Activated naive CD4-positive, alpha-beta T cell treated with Interleukin-2 at 50 U/mL for 16 hours (primary cell): ENCODE measurements around the gene CEACAM21.
A peak's percentile ranks its signal among the peaks of the same experiment; 100 is the strongest.

Experiments
- DNase-seq: peaks from one replicate; pipeline ENCODE4 v3.0.0-alpha.2; 2020

The CEACAM21 gene

DNA sequence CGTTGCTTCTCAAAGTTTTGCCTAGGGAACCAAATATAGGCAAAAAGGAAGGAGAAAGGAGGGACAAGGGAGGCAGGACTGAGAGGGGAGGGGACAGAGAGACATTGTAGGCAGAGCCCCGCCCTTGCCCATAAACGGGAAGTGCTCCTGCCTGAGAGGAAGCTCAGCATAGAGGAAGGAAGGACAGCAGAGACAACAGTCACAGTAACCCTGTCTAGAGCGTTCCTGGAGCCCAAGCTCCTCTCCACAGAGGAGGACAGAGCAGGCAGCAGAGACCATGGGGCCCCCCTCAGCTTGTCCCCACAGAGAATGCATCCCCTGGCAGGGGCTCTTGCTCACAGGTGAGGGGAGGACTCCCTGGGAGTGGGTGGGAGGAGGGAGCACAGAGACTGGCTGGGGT lies at the start of gene CEACAM21:
CEACAM21 (plus strand) TSS at position 169 of the 400 bp plus-strand sequence; CDS start at position 278, 109 bp downstream.
- DNase-seq: peak; percentile 49

DNA sequence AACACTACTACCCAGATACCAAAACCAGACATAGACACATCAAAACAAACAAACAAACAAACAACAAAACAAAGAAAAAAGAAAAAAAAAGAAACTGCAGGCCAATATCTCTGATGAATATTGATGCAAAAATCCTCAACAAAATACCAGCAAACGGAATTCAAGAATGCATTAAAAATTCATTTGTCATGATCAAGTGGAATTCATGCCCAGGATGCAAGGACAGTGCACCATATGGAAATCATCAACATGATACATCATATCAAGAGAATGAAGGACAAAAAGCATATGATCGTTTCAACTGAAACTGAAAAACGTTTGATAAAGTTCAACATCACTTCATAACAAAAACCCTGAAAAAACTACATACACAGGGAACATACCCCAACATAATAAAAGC lies 48.9 kb upstream of the CEACAM21 start:
- no peak for DNase-seq

DNA sequence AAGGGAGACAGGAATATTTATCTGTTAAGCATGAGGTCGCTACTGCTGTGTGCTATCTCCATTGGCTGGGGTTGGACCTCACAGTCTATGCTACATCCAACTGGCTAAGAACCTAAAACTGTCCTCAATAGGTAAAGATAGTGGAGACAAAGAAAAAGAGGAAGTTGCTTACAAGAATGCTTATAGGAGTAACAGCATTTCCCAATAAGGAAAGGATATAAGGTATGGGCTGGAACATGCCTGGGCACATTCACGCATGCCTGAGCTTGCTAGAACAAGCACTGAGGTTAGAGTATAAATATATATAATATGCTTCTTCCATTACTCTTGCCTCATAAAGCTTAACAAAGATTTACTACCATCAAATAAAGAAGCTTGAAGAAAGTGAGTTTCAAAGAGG lies 47.9 kb upstream of the CEACAM21 start:
- no peak for DNase-seq

DNA sequence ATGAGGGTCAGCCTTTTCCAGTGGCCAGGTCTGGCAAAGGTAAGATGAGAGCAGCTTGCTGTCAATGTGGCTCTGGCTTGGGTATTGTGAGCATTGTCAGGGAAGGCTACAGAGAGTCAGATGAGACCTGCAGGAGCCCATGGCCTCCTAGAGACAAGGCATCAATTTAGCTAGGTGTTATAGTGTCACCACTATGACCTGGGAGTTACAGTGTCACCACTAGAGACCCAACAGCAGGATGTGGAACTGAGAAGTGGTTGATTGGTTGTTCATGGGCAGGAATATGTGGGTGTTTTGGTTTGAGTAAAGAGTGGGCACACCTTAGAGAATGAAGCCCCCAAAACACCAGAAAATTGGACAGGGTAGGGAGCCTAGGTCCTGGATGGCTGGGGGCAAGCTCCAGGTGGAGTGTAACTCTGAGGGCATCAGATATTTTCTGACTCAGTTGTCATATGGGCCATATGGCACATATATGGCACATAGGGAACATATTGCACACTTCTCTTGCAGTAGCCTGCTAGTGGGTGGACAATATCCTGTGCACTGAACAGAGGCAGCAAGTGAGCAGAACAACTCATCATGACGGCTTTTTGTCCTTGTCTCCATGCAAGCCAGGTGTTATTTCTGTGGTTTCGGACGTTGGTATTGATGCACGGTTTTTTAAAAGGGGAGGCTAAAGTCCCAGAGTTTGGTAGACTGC lies 46.3 kb upstream of the CEACAM21 start:
- DNase-seq: no peak

DNA sequence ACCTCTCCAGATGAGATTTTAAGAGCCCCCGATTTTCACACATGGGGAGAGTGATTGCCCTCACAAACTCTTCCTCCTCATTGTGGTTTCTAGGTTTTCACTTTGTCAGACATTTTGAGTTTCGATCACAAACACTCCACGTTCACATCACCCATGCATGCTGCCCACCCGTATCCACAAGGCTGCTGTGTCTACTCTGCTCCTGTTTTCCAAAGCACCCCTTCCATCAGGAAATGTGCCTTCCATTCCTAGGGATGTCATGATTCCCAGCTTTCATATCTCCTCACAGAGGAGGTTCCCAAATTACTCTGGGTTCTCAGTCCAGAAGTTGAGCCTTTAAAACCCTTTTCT lies 45.8 kb upstream of the CEACAM21 start:
- no peak for DNase-seq

DNA sequence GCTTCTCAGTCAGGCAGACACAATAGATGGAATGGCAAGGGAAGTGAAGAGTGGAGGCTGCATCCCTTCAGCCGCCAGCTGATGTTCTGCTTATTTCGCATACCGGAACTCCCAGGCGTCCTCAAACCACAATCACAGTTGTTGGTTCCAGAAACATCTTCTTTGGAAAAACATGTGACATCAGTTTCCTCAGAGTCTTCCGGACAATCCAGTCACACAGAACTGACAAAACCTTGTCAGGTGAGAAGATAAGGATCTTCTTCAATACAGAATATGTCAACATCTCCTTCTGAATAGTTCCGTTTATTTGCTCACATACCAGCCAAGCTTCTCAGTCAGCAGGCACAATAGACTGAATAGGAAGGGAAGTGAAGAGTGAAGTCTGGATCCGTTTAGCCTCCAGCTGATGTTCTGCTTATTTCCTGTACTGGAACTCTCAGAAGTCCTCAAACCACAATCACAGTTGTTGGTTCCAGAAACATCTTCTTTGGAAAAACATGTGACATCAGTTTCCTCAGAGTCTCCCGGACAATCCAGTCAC lies 45.1 kb upstream of the CEACAM21 start:
- DNase-seq: no peak

DNA sequence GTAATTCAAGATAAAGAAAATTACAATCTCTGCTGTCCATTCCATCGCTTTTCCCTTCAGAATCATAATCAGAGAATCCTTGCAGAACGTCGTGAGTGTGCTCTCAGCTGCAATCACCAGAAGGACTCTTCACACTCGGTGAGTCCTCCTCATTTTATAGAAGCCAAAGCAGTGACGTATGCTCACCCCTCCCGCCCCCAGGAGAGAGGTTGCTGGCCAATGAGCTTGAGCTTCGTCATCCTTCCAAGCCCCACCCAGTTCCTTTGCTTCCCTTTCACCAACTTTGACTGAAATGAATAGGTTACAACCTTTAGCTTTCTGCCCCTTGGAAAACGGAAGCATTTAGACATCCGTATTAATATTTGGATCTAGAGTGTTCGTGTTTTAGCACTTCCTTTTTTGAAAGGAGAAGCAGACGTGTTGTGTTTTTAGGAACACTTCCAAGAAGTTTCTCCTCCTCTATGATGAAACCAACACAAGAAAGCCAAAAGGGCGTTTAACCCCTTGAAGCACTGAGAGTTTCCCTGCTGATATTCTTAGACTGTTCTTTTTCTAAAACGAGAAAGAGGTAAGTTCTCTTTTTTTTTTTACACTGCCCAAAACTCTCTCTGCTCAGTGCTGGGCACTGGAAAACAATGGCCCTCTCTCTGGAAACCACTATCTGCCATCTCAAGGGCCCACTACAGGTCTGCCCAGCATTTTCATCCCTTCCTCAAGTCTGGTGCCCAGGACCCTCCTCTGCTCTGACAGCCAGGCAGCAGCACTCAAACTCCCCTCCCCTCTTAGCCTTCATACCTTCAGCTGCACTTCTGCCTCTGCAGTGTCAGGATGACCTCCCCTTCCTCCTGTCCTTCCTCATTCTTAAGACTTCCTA lies 44.3 kb upstream of the CEACAM21 start:
- DNase-seq: peak; percentile 82

DNA sequence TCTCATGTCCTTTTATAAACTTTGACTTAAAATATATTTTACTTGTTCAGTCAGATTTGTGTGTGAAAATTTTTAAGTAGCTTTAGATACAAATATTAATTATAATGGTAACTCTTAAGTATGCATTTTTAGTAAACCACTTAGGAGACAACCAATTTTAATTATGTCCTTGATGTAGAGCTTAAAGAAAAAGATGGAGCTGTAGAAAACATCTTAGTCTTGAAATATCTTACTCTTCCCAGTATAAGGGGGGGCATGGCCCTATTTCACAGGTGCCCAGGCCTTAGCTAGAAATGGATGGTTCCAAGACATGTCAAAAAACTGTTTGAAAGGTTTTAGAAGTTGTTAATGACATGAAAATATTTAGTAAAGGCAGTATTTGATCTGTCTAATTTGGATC lies 43.4 kb upstream of the CEACAM21 start:
- no peak for DNase-seq

DNA sequence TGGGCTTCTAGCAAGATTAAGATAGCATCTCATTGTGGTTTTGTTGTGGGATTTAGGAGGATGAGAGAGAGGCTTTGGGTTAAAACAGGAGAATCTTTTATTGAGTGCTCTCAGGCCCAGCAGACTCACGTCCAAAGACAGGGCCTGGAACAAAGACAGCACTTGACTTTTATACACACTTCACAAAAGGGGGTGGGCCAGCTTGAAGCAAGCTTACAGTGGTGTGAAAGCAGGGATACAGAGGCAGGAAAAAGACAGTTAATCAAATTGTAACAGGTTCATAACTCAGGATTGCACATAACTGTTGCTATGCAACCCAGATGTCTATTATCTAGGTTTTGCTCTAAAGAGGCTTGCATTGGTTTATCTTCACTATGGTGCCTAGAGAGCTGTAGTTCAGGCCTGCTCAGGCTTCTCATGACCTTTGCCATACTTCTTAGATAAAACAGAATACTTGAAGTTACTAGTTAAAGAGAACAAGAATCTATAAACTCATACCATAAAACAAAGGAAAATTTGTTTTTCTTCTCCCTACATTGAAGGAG lies 42.2 kb upstream of the CEACAM21 start:
- no peak for DNase-seq

DNA sequence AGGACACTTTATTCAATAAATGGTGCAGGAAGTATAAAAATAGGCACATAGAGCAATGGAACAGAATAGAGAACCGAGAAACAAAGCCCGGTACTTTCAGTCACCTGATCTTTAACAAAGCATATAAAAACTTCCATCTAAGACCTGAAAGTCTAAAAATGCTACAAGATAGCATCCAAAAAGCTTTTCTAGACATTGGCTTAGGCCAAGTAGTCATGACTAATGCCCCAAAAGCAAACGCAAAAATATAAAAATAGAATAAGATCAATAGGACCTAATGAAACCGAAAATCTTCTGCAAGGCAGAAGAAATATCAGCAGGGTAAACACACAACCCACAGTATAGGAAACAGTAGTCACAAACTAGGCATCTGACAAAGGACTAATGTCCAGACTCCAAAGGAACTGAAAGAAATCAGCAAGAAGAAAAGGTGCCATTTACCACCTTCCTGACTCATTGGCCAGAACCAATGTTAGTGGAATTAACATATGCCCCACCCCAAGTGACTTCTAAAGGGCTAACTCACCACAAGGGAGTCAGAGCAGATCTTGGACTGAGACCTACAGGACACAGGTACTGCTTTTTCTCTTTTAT lies 40.8 kb upstream of the CEACAM21 start:
- DNase-seq: no peak

DNA sequence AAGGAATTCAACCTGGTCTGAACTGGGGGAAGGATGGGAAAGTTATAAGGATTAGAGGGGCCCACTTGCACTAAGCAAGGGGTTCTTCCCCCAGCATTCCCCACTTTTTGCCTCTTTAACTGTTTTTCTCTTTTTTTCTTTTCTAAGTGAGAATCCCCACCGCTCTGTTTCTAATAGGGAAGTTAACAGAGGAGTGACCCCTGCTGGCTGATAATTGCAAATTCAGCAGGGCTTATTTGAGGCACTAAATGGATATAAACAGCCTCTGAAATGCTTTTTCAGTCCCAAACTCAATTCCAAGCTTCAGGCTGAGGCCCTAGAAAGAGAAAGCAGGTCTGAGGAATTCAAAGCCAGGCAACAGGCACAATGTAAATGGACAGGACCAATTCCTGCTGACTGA lies 38.2 kb upstream of the CEACAM21 start:
- no peak for DNase-seq

DNA sequence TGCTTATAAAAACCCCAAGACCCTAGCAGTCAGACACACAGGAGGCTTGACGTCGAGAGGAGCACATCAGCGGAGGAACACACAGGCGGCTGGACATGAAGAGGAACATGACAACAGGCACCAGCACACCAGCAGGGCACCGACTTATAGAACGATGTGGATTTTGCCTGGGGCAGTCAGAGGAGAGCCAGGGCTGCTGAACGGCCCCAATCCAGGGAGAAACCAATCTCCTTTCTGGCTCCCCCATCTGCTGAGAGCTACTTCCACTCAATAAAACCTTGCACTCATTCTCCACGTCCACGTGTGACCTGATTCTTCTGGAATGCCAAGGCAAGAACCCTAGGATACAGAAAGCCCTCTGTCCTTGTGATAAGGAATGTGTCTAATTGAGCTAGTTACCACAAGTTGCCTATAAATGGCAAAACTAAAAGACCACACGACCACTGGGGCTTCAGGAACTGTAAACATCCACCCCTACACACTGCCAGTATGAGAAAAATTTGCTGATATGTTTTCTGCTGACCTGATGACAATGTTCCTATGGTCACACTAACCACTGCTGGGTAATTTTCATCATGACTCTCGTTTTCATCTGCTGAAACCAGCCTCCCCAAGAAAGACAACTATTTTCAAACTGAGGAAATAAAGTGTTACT lies 35.8 kb upstream of the CEACAM21 start:
- DNase-seq: no peak

DNA sequence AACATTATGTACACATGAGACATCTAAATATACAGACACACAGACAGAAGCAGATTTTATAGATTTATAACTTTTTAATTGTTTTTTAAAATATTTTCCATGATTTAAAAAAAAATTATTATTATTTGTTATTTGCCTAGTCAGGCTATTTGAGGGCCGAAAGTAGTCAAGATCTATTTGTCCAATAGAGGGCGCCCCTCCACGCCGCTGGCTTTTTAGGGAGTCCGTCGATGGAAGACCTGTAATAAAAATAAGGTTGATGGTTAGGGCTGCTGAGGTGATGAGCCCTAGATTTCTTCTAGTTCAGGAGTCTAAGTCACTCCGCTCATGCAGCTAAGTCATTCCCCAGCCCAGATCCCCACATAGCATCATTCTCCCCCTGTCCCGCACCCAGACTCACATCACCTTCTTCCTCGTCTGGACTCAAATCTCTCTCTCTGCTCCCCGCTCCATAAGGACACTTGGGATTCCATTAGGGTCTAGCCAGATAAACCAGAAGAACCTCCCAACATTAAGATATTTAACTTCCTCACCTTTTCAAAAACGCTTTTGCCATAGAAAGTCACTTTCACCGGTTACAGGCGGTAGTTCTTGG lies 33.9 kb upstream of the CEACAM21 start:
- DNase-seq: peak; percentile 81

DNA sequence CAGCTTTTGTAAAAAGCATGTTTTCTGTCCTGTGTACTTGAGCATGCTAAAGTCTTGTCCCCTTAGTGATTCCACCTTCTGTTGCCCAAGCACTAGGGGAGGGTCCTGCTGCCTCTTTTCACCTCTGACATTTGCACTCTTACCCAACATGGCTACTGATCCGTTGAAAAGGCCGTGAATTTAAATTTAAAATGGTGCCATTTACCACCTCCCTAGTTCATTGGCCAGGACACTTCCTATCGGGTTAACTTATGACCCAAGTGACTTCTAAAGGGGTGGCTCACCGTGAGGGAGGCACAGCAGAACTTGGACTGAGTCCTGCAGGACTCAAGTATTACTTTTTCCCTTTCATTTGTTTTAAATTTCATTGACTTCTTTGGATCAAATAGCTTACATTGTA lies 33.3 kb upstream of the CEACAM21 start:
- no peak for DNase-seq

DNA sequence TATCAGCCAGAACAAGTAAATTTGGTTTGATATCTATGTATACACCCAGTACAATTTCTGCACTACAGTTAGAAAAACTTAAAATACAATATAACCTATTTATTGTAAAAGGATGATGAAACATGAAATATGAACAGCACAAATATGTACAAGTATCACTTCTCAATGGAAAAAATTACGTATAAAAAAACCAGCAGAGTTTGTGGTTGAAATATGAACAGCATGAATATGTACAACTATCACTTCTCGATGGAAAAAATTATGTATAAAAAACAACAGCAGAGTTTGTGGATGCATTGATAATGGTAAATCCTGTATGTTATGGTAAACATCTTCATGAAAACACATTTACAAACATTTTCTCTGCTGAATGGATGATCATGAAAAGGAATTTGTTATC lies 32.4 kb upstream of the CEACAM21 start:
- no peak for DNase-seq

DNA sequence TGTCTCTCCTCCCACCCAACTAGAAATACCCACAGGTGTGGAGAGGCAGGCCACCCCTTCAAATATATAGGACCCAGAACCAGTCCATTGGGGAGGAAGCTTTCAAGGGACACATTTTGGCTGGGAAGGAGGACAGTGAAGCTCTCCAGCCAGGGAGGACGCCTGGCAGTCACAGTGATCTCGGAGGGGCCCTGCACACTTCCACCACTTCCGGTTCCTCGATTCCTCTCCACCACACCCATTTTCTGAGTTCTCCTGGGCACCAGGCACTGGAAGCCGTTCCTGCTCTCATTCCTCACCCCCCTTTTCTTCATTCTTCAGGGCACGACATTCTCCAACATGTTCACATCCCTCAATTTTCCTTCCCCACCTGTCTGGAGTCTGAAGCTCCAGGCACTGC lies 30.4 kb upstream of the CEACAM21 start:
- DNase-seq: no peak

DNA sequence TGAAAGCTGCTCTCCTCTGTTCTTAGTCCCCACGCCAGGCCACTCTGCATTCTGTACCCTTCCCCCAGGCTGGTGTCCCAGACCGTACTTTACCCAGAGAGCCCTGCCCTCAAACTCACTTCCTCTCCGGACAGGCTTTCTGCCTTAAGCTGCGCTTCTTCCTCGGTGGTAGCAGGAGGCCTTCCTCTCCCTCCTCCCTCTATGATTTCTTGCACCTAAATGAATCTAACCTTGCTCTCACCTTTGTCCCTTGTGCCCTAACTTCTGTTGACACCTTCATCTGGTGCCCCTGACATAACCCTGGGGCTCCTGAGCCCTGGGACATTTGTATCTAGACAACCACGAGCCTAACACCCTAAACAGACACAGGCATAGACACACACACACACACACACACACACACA lies 29.6 kb upstream of the CEACAM21 start:
- no peak for DNase-seq

DNA sequence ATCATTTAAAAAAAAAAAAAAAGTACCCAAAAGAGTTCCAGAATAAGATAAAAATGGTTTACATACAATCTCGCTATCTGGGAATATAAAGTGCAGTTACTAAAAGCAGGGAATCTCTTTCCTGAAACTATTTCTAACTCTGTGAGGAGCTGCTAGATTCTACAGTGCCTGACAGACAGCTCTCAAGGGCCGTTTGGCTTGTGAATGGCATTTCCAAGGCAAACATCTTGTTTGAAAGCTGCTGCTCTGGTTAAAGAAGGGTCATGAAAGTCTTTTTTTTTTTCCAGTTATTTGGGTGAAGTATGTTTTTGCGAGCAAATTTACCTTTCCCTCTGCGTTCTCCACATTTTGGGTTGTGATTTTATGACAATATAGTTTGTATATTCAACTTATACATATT lies 29.0 kb upstream of the CEACAM21 start:
- no peak for DNase-seq

DNA sequence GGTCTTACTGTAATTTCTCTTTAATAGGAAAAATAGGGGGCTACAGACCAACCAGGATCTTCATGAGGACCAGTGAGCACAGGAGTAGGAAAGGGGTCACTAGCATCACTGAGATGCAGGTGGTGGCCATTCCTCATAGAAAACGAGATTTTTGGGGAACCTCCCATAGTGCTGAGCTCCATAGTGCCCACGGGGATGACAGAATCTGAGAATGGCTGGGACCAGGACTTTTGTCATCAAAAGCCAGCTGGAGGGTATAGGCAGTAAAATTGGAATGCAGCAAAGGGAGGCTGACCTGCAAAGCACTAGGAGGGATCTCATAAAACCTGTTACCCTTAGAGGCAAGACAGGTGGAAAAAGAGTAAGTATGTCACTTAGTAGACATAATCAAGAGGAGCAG lies 28.4 kb upstream of the CEACAM21 start:
- DNase-seq: no peak

DNA sequence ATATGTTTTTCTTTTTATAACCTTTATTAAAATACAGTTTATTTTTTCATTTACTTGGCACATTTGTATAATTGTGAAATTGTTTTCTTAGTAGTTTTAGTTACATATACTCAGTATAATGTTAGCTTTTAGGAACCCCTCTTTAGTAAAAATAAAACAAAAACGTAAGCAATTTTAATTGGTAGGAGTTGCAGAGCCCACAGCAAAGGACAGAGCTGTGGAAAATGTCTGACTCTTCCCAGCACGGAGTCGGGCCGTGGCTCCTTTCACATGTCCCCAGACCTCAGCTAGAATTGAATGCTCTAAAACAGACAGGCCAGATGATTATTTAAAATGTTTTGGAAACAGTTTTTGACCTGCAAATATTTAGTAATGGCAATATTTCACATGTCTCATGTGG lies 27.9 kb upstream of the CEACAM21 start:
- DNase-seq: no peak

DNA sequence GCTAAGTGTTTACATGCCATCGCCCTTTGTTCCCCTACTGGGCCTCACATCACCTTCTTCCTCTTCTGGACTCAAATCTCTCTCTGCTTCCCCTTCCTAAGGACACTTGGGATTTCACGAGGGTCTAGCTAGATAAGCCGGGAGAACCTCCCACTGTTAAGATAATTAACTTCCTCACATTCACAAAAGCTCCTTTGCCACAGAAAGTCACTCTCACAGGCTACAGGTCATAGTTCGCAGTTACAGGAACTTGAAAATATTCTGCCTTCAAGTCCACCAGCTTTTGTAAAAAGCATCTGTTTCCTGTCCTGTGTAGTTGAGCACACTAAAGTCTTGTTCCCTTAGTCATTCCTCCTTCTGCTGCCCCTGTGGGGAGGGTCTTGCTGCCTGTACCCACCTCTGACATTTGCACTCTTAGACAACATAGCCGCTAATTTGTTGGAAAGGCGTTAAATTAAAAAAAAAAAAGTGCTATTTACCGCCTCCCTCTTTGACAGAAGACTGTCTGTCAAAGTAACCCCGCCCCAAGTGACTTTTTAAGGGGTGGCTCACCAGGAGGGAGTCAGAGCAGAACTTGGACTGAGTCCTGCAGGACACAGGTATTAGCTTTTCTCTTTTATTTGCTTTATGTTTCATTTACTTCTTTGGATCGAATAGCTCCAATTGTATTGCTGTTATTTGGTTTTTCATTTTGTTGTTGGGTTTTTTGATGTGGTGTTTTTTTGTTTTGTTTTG lies 26.8 kb upstream of the CEACAM21 start:
- peak; percentile 74 for DNase-seq

DNA sequence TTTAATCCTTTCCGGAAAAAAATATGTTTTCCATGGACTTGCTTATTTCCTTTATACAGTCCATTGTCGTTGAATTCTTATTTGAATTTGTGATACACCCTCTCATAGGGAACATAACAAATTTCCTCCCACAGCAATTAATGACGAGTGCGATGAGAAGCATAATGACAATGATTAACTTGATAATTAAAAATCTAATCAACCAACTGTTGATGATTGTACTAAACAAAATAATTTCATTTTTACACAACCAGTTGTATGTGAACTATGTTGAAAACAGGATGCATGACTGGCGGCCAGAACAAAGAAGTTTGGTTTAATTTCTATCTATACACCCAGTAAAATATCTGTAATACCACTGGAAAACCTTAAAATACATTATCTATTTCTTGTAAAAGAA lies 26.1 kb upstream of the CEACAM21 start:
- no peak for DNase-seq
